ENCODE measurements around the gene CACNA1I. TPM values are rescaled to one million over a fixed set of nuclear protein-coding genes. Genes with fewer than 3 reads are reported as not detected.
A peak's percentile ranks its signal among the peaks of the same experiment; 100 is the strongest.

The CACNA1I gene
- total and polyA plus RNA-seq, 2 of the 8 experiments (the other 6 are each of a cell fraction or from before 2014, with no cell fraction given) = 0.77 to 1.2 TPM

- FAIRE-seq = no peak
- POLR2A ChIA-PET (ENCODE audit: partially characterized antibody) = no interaction called here
These were observed 151.4 kb downstream of the CACNA1I start for GRCh38 chr22:39722032-39722325.

More at GRCh38 chr22:39722032-39722325, 151.4 kb downstream of the CACNA1I start:
- H3K23me2 ChIP-seq (ENCODE audit: low read depth, low read length) = no peaks in the 10 kb centered on the region
- no peak overlapping the region for H2AK5ac ChIP-seq (ENCODE audit: low read depth, low read length)
- no peak overlapping the region for H2BK5ac ChIP-seq (ENCODE audit: low read depth, low read length)
- no peaks in the 10 kb centered on the region for H3K9me3 ChIP-seq (ENCODE audit: insufficient read depth in 2 of 2, low read depth in 1 of 2, low read length in 1 of 2)
- H3K4me2 ChIP-seq (ENCODE audit: insufficient read depth in 1 of 2, low read depth in 2 of 2, low read length in 2 of 2) = no peak overlapping the region
- no peak overlapping the region for H2BK120ac ChIP-seq (replicated peaks; ENCODE audit: low read depth, low read length)
- no peaks in the 10 kb centered on the region for H3K36me3 ChIP-seq (ENCODE audit: control insufficient read depth in 2 of 4, insufficient read depth in 4 of 4, low read length in 3 of 4)
- 90% methylated on average over 6 of the region's 6 CpGs; no CpG with 5 or more reads in 1 of the 2 experiments for WGBS, 2 experiments (ENCODE audit: extremely low coverage in 1 of 2, insufficient coverage in 1 of 2, insufficient read length in 1 of 2, insufficient replicate concordance in 2 of 2, low coverage in 1 of 2, low lambda C conversion rate in 2 of 2, missing lambda C conversion rate in 1 of 2)
- no peak overlapping the region for H3K14ac ChIP-seq (ENCODE audit: insufficient read length)
- no peak overlapping the region for H4K5ac ChIP-seq (ENCODE audit: insufficient read length, low read depth, low read length)
- no peaks in the 10 kb centered on the region for H3K79me1 ChIP-seq (ENCODE audit: low read depth, low read length)
- no peak overlapping the region for H2BK15ac ChIP-seq (ENCODE audit: low read length)
- H3K4me1 ChIP-seq (replicated peaks in 1 of 4; ENCODE audit: control insufficient read depth in 3 of 4, insufficient read depth in 4 of 4, low read length in 3 of 4) = no peaks in the 10 kb centered on the region; a peak in 1 of 7 replicates
- H3K9ac ChIP-seq (replicated peaks in 1 of 4; ENCODE audit: extremely low read depth in 1 of 4, low read depth in 3 of 4, low read length in 3 of 4) = no peak overlapping the region
- no peak for DNase-seq (ENCODE audit: low read depth in 1 of 2, low spot score in 2 of 2)
- H4K20me1 ChIP-seq (replicated peaks in 1 of 2; ENCODE audit: control insufficient read depth in 1 of 2, insufficient read depth in 2 of 2, low read length in 2 of 2) = no peaks in the 10 kb centered on the region
- peak overlapping the region; percentile 29; the same call in 1 of the 2 replicates for H4K8ac ChIP-seq (ENCODE audit: extremely low read depth, insufficient read depth, low read length)
- no peak overlapping the region for H3K23ac ChIP-seq (ENCODE audit: insufficient read length)
- H2BK20ac ChIP-seq (ENCODE audit: low read length) = no peak overlapping the region
- H3K4me3 ChIP-seq (ENCODE audit: extremely low read depth in 1 of 4, insufficient read depth in 2 of 4, low read depth in 3 of 4, low read length in 4 of 4) = no peak overlapping the region
- TF ChIP-seq POLR2A (IDR thresholded peaks at IDR 0.05; ENCODE audit: control extremely low read depth in 1 of 2, low read depth in 2 of 2, low read length in 2 of 2) (no peak), PHF8 (conservative IDR thresholded peaks at IDR 0.05; ENCODE audit: low read depth, low read length) (no peak), HDAC6 (IDR thresholded peaks at IDR 0.05; ENCODE audit: low read depth, low read length) (no peak), JUND (IDR thresholded peaks at IDR 0.05; ENCODE audit: low read length) (no peak), RFX5 (IDR thresholded peaks at IDR 0.05; ENCODE audit: borderline replicate concordance, low read depth, low read length) (no peak), TEAD4 (IDR thresholded peaks at IDR 0.05; ENCODE audit: low read depth, low read length) (no peak)
- H2AFZ ChIP-seq (ENCODE audit: low read length) = no peak overlapping the region
- CTCF ChIA-PET (ENCODE audit: partially characterized antibody) = interaction anchor here (1.2 kb wide), 1 partner anchor 179 kb away, joined by 3 read pairs; no protein-coding TSS in a partner anchor
- H3K18ac ChIP-seq (ENCODE audit: extremely low read depth, low read length) = no peak overlapping the region
- H3K79me2 ChIP-seq (ENCODE audit: control insufficient read depth in 1 of 2, insufficient read depth in 2 of 2, low read length in 2 of 2) = no peaks in the 10 kb centered on the region
- no peak overlapping the region for H2BK12ac ChIP-seq (ENCODE audit: low read depth, low read length)
- no peak overlapping the region for H3K56ac ChIP-seq (replicated peaks; ENCODE audit: insufficient read length, low read depth, low read length)
- H3K27me3 ChIP-seq (replicated peaks in 1 of 4; ENCODE audit: control insufficient read depth in 3 of 4, extremely low read depth in 1 of 4, insufficient read depth in 3 of 4, low read length in 3 of 4) = no peaks in the 10 kb centered on the region
- H3K27ac ChIP-seq (ENCODE audit: low read depth, low read length) = no peak overlapping the region
- no peak overlapping the region for H3K4ac ChIP-seq (replicated peaks; ENCODE audit: insufficient read length, low read depth, low read length)
- no peak overlapping the region for H4K91ac ChIP-seq (replicated peaks; ENCODE audit: insufficient read length, low read length)
